Progenitor cell of endocrine pancreas (in vitro differentiated cells): Measurements from ENCODE around the gene WDR76. TPM values are rescaled to one million over a fixed set of nuclear protein-coding genes. Genes with fewer than 3 reads are reported as not detected.

Experiments used
- DNase-seq: peaks from one replicate; pipeline ENCODE4 v3.0.0; 2021; ENCODE audit warnings: low spot score; ENCODE audit not compliant: unreplicated experiment
- H3K27ac Mint-ChIP-seq: 2 replicates; pipeline ENCODE4 v1.8.0; 2021; ENCODE audit warnings: mild to moderate bottlenecking, moderate library complexity, mixed read lengths
- H3K27me3 Mint-ChIP-seq: 2 replicates; pipeline ENCODE4 v1.8.0; 2021; ENCODE audit warnings: mixed read lengths
- H3K36me3 Mint-ChIP-seq: 2 replicates; pipeline ENCODE4 v1.8.0; 2022; ENCODE audit warnings: mixed read lengths; ENCODE audit not compliant: insufficient read depth
- H3K4me1 Mint-ChIP-seq: 2 replicates; pipeline ENCODE4 v1.8.0; 2021; ENCODE audit warnings: low read depth, mixed read lengths
- H3K4me3 Mint-ChIP-seq: 2 replicates; pipeline ENCODE4 v1.8.0; 2021; ENCODE audit warnings: low read depth, mild to moderate bottlenecking, moderate library complexity, mixed read lengths
- H3K9me3 Mint-ChIP-seq: 2 replicates; pipeline ENCODE4 v1.8.0; 2021; ENCODE audit warnings: low read depth, mixed read lengths
- total RNA-seq: library from RNA; stranded (reverse); gene quantifications from 2 replicates; pipeline ENCODE4 v1.2.1, GENCODE V29; 2021
- TF ChIP-seq, protein P1 (sequence below): fragments of 200-600 bp; sonication (generic); IDR thresholded peaks from one replicate; pipeline ENCODE4 v1.5.0; 2021; ENCODE audit warnings: antibody characterized with exemption, mild to moderate bottlenecking; ENCODE audit not compliant: unreplicated experiment

WDR76 gene
- total RNA-seq, 1 donor from 2014 or later, result 11.2 TPM

DNA sequence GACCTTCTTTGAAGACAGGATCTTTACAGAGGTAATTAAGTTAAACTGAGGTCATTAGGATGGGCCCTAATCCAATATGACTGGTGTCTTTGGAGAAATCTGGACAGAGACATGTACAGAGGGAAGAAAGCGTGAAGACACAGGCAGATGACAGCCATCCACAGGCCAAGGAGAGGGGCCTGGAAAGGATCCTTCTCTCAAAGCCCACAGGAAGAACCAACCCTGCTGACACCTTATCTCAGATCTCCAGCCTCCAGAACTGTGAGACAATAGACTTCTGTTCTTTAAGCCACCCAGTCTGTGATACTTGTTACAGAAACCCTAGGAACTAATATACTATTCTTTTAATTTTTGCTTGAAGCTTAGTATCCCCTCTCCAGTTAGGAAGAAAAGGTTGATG lies 74.2 kb downstream of the WDR76 start:
- H3K27me3 Mint-ChIP-seq, result no peaks in the 10 kb centered on the region

DNA sequence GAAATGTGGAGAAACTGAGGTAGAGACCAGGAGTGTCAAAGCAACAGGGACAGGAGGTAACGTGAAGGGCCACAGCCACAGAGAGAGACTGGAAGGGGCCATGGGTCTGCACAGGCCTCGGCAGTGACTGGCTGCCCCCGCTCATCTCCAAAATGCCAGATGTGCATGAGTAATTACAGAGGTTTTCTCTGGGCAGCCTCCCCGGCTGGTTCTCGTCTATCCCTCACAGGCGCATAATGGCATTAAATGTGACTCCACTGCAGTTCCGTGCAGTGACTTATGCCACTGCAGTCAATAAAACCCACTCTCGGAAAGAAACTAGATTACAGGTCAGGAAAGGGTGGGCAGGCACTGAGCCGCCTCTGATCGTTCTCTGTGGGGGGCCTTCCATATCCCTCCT lies 74.7 kb downstream of the WDR76 start:
- Mint-ChIP-seq H3K27ac (no peak overlapping the region), H3K27me3 (no peaks in the 10 kb centered on the region), H3K4me3 (no peak overlapping the region), H3K4me1 (peaks cover 6% of the 10 kb centered on the region), H3K36me3 (peaks cover 3% of the 10 kb centered on the region), H3K9me3 (no peaks in the 10 kb centered on the region)
- no peak for DNase-seq
- TF ChIP-seq, protein P1, sequence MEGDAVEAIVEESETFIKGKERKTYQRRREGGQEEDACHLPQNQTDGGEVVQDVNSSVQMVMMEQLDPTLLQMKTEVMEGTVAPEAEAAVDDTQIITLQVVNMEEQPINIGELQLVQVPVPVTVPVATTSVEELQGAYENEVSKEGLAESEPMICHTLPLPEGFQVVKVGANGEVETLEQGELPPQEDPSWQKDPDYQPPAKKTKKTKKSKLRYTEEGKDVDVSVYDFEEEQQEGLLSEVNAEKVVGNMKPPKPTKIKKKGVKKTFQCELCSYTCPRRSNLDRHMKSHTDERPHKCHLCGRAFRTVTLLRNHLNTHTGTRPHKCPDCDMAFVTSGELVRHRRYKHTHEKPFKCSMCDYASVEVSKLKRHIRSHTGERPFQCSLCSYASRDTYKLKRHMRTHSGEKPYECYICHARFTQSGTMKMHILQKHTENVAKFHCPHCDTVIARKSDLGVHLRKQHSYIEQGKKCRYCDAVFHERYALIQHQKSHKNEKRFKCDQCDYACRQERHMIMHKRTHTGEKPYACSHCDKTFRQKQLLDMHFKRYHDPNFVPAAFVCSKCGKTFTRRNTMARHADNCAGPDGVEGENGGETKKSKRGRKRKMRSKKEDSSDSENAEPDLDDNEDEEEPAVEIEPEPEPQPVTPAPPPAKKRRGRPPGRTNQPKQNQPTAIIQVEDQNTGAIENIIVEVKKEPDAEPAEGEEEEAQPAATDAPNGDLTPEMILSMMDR, result no peak

More for the DNA sequence above, 74.2 kb downstream of the WDR76 start:
- H3K9me3 Mint-ChIP-seq, result no peaks in the 10 kb centered on the region
- DNase-seq, result no peak
- TF ChIP-seq, protein P1, result no peak
- no peak overlapping the region for H3K4me3 Mint-ChIP-seq
- H3K4me1 Mint-ChIP-seq, result peaks cover 6% of the 10 kb centered on the region
- peaks cover 3% of the 10 kb centered on the region for H3K36me3 Mint-ChIP-seq
- H3K27ac Mint-ChIP-seq, result no peak overlapping the region

DNA sequence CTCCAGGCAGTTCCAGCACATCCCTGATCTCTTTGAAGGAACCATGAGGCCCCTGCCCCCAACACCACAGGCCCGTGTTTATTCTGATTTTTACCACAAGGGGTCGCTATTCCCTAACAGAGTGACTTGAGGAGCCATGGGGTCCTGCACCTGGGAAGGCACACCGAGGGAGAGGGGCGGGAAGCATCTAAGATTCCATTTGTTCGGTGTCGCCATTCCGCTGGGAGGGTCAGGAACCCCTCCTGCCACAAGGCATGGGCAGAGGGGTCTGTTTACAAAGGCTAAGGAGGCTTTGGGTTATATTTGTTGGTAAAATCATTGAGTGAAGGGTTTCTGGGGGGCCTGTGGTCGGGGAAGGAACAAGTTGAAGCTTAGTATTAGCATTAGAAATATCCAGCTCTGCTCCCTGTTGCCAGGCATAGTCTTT lies 77.1 kb downstream of the WDR76 start:
- H3K9me3 Mint-ChIP-seq, result no peaks in the 10 kb centered on the region
- no peaks in the 10 kb centered on the region for H3K27me3 Mint-ChIP-seq
- TF ChIP-seq, protein P1, result peak; percentile 90
- H3K27ac Mint-ChIP-seq, result peak overlapping the region; percentile 80
- peaks cover 6% of the 10 kb centered on the region for H3K4me1 Mint-ChIP-seq
- no peaks in the 10 kb centered on the region for H3K36me3 Mint-ChIP-seq
- peak; percentile 69 for DNase-seq
- H3K4me3 Mint-ChIP-seq, result no peak overlapping the region

DNA sequence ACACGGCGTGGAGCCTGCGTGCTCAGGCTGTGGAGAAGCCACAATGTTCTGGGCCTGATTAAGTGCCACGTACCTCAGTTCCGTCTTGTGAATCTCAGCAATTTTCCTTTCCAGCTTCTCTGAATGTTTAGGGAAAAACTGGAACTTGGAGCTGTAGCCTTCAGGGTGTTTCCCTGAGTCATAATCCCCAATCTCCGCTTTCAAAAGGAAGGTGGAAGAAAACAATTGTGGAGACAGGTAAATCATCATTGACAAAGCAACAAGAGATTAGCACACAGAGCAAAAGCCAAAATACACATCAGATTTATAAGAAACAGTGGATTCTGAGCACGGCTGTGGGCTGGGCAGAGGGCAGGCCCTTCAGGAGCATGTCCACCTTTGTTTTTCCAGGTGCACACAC lies 79.0 kb downstream of the WDR76 start:
- Mint-ChIP-seq H3K4me1 (peaks cover 2% of the 10 kb centered on the region), H3K27me3 (no peaks in the 10 kb centered on the region), H3K27ac (no peak overlapping the region), H3K9me3 (no peaks in the 10 kb centered on the region), H3K36me3 (no peaks in the 10 kb centered on the region), H3K4me3 (no peak overlapping the region)
- no peak for DNase-seq
- TF ChIP-seq, protein P1, result no peak

DNA sequence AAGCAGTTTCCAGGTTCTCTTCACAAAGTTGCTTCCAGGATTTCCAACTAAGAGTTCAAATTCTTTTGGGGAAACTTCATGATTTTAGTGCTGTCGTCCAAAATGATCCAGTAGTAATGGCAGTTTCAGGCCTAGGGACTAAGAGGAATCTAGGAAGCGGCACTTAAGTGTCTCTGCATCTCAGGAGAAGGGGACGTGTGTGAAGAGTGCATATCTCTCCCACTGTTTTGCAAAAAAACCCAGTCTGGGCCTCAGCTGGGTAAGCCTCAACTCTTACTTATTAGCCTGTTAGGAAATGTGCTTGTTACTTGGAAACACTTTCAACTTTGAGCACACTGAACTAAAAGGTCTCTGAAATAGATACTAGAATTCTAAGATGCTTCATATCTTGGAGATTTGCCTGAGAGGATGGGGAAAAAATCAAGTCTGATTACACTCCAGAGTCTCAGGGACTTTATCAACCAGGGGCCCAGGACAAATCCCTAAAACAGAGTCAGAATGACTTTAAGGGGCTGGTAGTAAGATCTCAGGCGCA lies 81.8 kb downstream of the WDR76 start:
- TF ChIP-seq, protein P1, result no peak
- Mint-ChIP-seq H3K4me1 (peaks cover 2% of the 10 kb centered on the region), H3K27ac (no peak overlapping the region), H3K9me3 (no peaks in the 10 kb centered on the region), H3K4me3 (no peak overlapping the region), H3K36me3 (no peaks in the 10 kb centered on the region), H3K27me3 (no peaks in the 10 kb centered on the region)
- DNase-seq, result no peak
